HG03139 (cell line): Measurements from ENCODE around the gene EPHA8.

ENCODE experiments used
- ATAC-seq: cut with Tn5 transposase; IDR thresholded peaks from one replicate; pipeline ENCODE4 v1.9.1; 2021; ENCODE audit not compliant: unreplicated experiment

EPHA8 gene

DNA sequence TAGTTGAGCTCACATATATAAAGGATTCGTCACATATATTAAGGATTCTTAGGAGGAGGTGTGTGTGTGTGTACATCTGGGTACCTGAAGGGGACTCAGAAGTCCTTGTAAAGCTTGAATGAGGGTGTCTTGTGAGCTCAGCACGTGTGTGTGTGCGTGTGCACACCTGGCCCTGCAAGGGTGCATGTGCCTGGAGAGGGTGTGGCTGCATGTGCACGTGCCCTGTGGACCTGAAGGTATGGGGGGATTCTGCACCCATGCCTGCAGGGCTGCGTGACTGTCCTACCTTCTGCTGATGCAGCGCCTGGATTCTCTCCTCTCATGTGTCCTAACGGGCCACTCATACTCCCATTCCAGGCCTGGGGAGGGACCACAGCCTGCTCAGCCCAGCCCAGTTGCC, 24.0 kb downstream of the EPHA8 start:
- ATAC-seq = no peak

DNA sequence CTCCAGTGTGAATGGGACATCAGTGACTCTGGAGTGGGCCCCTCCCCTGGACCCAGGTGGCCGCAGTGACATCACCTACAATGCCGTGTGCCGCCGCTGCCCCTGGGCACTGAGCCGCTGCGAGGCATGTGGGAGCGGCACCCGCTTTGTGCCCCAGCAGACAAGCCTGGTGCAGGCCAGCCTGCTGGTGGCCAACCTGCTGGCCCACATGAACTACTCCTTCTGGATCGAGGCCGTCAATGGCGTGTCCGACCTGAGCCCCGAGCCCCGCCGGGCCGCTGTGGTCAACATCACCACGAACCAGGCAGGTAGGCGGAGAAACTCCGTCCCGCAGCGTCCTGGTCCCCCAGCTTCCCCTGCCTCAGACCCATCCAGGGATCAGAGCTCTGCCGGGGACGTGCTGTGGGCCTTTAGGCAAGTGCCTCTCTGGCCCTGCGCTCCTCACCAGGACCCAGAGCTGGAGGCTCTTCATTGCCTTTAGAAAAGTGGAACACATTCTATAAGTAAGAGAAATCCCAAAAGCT, 25.7 kb downstream of the EPHA8 start:
- ATAC-seq = no peak

DNA sequence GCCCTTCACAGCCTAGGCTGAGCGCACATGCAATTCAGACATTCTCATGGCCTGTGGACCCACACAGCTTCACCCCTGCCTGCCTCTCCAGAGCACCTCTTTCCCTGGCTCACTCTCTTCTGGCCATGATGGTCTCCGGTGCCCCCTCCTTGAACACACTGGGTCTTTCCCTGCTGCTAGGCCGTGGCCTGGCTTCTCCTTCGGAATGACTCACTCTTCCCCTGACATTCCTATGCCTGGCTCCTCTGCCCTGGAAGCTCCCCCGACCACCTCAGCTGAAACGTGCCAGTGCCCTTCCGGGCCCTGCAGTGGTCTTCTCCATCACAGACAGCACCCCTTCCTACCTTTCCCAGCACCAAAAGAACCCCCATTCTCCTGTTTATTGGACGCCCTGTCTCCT, 28.3 kb downstream of the EPHA8 start:
- no peak for ATAC-seq

DNA sequence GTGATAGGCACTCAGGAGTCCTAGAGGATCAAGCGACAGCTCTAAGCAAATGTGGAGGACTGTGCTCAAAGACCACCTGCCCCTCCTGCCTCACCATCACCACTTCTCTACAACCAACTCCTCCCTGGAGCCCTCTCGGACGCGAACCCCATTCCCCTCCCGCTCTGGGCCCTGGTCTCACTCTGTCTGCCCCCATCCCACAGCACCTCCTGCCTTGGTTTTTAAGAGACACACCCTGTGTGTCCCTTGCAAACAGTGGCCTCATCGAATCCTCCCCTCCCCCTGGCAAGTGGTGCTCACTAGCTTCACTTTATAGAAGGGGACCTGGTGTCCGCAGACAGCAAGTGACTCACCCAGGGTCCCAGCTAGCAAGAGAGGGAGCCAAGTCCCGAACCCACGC, 28.8 kb downstream of the EPHA8 start:
- ATAC-seq = no peak

DNA sequence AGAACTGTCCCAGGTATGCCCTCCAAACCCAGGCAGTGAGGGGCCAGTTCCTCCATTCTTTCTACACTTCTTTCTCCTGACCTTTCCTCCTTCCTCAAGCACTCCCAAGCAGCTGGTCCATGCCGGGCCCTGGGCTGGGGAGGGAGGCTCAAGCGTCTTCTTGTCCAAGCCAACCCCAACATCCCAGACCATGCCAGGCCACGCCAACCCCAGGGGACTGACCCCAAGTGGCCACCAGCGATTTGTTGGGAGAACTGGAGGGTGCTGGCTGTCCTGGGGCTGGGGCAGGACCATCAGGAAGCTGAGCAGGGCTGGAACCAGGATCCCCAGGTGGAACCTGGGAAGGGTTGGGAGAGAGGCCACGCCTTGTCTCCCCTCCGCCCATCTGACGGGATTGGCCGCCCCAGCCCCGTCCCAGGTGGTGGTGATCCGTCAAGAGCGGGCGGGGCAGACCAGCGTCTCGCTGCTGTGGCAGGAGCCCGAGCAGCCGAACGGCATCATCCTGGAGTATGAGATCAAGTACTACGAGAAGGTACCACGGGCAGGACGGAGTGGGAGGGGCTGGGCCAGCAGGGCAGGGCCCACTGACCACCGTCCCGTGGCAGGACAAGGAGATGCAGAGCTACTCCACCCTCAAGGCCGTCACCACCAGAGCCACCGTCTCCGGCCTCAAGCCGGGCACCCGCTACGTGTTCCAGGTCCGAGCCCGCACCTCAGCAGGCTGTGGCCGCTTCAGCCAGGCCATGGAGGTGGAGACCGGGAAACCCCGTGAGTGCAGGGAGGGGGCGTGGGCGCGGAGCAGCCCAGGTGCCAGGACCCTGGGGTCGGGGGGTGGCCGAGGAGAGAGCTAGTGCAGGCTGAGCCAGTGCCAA, 29.9 kb downstream of the EPHA8 start:
- no peak for ATAC-seq

DNA sequence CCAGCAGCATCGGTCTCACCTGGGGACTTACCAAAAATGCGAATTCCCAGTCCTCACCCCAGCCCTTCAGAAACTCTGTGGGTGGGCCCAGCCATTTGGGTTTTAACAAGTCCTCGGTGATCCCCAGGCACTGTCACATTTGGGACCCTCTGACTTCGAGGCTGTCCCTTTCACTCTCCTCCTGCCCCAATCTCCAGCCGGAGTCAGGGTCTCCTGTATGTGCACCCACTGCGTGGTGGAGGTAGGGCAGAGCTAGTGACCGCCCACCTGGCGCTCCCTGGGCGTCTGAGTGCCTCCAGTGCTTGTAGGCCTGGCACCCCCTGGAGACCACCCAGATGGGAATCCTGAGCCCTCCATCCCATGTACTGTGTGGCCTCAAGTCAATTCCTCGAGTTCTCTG, 31.1 kb downstream of the EPHA8 start:
- no peak for ATAC-seq

DNA sequence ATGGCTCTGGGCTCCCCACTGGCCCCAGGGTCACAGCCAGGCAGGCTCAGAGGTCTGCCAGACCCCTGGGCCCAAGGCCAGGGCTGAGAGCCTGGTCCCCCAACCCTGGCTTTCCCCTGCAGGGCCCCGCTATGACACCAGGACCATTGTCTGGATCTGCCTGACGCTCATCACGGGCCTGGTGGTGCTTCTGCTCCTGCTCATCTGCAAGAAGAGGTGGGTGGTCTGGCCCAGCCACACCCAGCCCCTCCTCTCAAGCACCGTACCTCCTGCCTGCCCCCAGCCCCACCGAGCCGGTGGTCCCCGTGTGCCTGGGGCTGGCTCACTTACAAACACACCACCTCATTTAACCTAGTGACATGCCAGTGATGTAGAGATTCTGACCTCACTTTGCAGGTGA, 31.8 kb downstream of the EPHA8 start:
- no peak for ATAC-seq

DNA sequence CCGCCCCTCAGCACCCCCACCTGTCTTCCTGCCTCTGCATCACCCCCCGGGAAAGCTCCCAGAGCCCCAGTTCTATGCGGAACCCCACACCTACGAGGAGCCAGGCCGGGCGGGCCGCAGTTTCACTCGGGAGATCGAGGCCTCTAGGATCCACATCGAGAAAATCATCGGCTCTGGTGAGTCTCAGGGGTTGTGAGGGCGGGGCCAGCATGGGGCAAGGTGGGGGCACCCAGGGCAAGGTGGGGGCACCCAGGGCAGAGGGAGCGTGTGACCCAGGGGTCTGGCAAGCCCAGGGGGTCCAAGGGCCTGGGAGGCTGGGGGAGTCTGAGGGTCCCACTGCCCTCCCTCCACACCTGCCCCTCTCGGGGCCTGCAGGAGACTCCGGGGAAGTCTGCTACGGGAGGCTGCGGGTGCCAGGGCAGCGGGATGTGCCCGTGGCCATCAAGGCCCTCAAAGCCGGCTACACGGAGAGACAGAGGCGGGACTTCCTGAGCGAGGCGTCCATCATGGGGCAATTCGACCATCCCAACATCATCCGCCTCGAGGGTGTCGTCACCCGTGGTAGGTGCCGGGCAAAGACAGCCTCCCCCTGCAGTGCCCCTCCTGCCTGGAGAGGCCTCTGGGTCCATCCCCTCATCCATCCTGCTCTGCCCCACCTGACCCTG, 34.1 kb downstream of the EPHA8 start:
- ATAC-seq = no peak

DNA sequence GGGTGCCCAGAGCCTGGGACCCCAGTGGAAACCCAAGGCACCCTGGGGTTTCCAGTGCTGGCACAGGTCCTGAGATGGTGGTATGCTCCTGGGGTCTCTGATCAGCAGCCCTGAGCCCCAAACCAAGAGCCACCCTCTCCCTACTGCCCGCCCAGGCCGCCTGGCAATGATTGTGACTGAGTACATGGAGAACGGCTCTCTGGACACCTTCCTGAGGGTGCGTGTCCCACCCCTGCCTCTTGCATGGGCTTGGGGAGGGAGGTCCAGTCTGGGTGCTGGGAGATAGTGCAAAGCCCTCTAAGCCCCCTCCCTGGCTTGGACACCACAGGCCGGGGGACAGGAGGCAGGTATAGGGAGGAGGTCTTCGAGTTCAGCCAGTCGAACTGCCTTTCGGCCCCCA, 34.7 kb downstream of the EPHA8 start:
- ATAC-seq = no peak

DNA sequence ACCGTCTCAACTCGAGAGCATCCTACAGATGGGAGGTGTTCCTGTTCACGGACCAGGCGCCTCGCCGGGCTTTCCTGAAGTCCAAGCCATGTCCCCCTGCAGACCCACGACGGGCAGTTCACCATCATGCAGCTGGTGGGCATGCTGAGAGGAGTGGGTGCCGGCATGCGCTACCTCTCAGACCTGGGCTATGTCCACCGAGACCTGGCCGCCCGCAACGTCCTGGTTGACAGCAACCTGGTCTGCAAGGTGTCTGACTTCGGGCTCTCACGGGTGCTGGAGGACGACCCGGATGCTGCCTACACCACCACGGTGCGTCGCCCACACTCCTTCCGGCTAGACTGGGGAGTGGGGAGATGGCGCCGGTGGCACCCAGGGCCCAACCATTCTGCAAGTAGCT, 35.4 kb downstream of the EPHA8 start:
- no peak for ATAC-seq

DNA sequence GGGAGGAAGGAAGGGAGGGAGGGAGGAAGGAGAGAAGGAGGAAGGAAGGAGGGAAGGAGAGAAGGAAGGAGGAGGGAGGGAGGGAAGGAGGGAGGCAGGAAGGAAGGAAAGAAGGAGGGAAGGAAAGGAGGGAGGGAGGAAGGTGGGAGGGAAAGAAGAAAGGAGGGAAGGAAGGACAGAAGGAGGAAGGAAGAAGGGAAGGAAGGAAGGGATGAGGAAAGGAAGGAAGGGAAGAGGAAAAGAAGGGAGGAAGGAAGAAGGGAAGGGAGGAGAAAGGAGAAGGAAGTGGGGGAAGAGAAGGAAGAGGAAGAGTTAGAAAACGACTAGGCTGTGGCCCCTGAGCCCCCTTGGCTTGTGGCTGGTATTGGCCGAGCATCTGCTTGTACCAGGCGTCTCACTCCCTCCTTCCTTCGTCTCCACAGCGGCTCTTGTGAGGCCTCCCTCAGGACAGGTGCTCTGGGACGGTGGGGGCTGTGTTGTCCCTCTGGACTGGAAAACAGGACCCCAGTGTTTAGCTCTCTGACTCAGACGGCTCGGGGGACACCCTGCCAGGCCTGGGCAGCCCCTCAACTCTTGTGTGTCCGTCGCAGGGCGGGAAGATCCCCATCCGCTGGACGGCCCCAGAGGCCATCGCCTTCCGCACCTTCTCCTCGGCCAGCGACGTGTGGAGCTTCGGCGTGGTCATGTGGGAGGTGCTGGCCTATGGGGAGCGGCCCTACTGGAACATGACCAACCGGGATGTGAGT, 37.0 kb downstream of the EPHA8 start:
- ATAC-seq = no peak

DNA sequence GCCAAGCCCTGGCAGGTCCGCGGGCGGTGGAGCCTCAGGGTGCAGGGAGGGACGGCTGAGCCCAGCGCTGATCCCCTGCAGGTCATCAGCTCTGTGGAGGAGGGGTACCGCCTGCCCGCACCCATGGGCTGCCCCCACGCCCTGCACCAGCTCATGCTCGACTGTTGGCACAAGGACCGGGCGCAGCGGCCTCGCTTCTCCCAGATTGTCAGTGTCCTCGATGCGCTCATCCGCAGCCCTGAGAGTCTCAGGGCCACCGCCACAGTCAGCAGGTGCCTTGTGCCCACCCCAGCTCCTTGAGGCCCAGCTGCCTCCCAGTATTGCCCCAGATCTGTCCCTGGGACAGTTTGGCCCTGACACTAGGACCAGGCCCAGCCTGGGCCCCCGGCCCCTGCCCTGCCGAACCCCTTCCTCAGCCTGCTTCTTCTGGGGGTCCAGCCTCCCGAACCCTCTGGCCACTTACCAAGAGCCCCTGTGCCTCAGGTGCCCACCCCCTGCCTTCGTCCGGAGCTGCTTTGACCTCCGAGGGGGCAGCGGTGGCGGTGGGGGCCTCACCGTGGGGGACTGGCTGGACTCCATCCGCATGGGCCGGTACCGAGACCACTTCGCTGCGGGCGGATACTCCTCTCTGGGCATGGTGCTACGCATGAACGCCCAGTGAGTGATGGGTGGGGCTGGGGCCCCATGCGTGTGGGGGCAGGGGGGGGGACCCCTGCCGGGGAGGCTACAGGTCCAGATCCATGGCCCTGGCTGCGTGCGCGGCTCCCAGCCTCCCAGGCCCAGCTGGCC, 37.7 kb downstream of the EPHA8 start:
- no peak for ATAC-seq

DNA sequence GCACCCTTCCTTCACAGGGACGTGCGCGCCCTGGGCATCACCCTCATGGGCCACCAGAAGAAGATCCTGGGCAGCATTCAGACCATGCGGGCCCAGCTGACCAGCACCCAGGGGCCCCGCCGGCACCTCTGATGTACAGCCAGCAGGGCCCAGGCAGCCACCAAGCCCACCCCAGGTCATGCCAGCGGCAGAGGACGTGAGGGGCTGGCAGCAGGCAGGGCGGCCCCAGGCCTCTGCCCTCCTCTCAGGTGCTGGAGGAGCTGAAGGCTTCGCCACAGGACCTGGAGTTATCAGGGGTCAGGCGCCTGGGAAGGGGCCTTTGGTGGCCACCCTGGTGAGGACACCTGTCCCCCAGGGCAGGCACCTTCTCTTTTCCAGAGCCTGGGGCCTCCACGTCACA, 38.3 kb downstream of the EPHA8 start:
- no peak for ATAC-seq

DNA sequence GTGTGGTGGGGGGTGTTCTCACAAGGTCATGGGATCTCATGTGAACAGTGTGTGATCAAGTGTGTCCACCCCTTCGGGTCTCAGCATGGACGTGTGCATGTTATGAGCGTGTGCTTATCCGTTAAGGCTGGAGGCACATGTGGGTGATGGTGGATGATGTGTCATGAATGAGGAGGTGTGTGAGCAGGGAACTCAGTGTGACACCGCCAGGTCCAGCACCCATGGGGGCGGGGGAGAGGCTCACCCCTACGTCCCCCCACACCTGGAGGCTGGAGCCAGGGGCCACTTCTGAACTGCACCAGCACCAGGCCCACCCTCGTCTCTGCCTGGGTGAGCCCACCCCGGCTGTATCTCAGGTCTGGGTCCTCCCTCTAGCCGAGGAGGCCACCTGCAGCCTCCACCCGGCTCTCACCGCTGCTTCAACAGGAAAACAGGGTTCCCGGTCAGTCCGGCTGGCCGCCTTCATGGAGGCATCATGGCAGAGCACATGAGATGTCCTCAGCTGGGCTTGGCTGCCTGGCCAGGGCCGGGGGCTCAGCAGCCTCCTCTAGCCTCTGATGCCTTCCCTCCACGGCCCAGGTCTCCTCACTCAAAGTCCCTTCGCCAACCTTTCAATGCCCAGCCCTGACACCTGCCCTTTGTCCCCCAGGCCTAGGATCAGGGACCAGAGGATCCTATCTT, 38.9 kb downstream of the EPHA8 start:
- ATAC-seq = no peak

DNA sequence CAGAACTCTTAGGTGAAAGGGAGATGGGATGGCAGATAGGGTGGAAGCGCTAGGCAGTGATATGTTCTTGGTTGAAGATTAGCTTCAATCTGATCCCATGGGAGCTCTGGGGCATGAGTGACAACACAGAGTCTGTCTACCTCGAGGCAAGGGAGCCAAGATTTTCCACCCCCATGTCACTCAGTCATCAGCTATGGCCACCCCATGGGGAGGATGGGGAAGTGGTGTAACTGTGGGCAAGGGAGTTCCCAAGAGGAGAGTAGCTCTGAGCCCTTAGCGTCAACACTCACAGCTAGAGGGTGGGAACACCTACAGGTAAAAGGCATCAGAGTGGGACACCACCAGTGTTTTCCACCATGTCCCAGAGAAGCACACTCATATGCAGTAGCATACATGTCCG, 42.9 kb downstream of the EPHA8 start:
- no peak for ATAC-seq

DNA sequence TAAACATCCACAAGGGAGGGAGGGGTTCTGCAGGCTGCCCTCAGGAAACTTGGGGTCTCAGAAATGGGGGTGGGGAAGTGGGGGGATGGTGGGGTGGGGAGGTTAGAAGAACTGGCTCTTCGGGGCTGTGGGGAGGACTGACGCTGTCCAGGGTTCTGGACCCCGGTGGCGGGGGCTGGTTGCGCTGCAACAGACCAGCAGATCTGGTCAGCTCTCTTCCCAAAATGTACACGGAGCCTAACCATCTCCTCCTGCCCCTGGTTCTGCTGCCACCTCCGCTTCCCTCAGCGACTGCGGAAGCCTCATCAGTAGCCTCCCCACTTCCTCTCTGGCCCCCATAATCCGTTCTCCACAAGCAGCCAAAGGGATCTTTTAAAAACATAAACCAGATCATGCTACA, 43.9 kb downstream of the EPHA8 start:
- ATAC-seq = no peak

DNA sequence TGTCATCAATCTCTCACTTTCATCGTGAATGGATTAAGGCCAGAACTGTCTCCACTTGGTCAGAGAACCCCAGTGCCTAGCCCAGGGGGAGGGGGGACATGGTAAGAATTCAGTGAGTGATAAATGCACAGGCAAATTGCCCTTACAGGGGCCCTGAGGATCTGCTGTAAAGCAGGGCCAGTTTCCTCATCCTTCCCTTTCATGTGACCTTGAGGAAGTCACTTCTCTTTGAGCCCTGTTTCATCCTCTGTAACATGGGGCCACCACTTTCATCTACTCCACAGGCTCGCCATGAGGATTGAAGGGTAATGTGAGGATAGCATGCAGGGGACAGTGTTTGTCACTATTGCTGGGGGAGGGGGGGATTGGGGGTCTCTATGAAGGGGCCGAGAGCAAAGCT, 45.1 kb downstream of the EPHA8 start:
- ATAC-seq = no peak

DNA sequence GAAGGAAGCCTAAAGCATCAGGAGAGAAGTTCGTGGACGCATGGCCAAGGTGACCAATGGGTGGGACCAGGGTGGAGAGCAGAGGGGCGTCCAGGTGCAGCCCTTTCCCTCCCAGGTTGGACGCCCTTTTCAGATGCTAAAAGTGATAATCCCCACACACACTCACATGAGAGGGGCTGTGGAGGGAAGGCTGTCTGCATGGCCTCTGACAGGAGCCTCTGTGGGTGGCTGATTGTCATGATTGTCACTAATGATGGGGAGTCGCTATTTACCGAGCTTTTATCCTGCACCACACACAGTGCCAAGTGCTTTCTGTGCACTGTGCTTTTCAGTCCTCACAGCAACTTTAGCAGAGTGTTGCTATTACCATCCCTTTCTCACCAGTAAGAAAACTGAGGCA, 46.0 kb downstream of the EPHA8 start:
- ATAC-seq = no peak

DNA sequence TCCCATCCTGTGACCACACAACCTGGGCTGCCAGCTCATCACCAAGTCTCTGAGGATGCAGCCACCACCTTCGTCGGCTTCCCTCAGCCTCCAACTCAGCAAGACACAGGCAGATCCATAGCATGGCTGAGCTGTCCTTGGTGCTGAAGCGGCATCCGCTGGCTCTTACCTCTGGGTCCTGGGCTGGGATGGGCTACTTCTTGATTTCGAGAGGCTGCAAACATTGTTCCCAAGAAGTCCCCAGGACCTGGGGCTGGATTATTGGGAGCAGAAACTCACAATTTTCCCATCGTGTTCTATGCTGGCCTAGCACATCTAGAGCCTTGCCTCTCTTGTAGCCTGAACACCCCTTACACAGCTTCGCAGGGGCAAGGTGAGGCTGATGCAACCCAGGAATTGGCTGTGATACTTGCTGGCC, 48.2 kb downstream of the EPHA8 start:
- ATAC-seq = no peak
